GM23338 (cell line): ENCODE results near the gene ITPR2. TPM values are rescaled to one million over a fixed set of nuclear protein-coding genes. Genes with fewer than 3 reads are reported as not detected.

ENCODE experiments used
- ATAC-seq: fragments of 200-7000 bp; cut with Tn5 transposase; 3 replicates; pipeline ENCODE4 v1.9.1; 2020
- DNase-seq: peaks from one replicate; pipeline ENCODE4 v3.0.0-alpha.2; 2015; ENCODE audit warnings: low spot score
- H2AFZ ChIP-seq: fragments of 200-600 bp; sonication (generic); 2 replicates; pipeline ENCODE4 v1.8.0; 2016; ENCODE audit warnings: antibody characterized with exemption, mild to moderate bottlenecking, moderate library complexity
- H3F3A ChIP-seq: fragments of 200-600 bp; sonication (generic); replicated peaks from 2 replicates; pipeline ENCODE4 v1.8.0; 2017; ENCODE audit warnings: antibody characterized with exemption, mixed run types, low read depth
- H3K27ac ChIP-seq: fragments of 200-600 bp; sonication (generic); 2 replicates; pipeline ENCODE4 v1.6.1; 2016; ENCODE audit warnings: low read depth
- H3K27me3 ChIP-seq: fragments of 200-600 bp; sonication (generic); 2 replicates; pipeline ENCODE4 v1.8.0; 2016; ENCODE audit warnings: mild to moderate bottlenecking, mixed run types, moderate library complexity; ENCODE audit not compliant: insufficient read depth
- H3K36me3 ChIP-seq: fragments of 200-600 bp; sonication (generic); 2 replicates; pipeline ENCODE4 v1.8.0; 2016; ENCODE audit warnings: mild to moderate bottlenecking; ENCODE audit not compliant: insufficient read depth
- H3K4me1 ChIP-seq: fragments of 200-600 bp; sonication (generic); 2 replicates; pipeline ENCODE4 v1.8.0; 2016; ENCODE audit warnings: mild to moderate bottlenecking, moderate library complexity; ENCODE audit not compliant: insufficient read depth
- H3K4me2 ChIP-seq: fragments of 200-600 bp; sonication (generic); 2 replicates; pipeline ENCODE4 v1.7.1; 2017; ENCODE audit warnings: mixed run types
- H3K4me3 ChIP-seq: fragments of 200-600 bp; sonication (generic); 2 replicates; pipeline ENCODE4 v1.6.1; 2016; ENCODE audit warnings: mixed run types
- H3K79me2 ChIP-seq: fragments of 200-600 bp; sonication (generic); replicated peaks from 2 replicates; pipeline ENCODE4 v1.8.0; 2017; ENCODE audit warnings: mild to moderate bottlenecking; ENCODE audit not compliant: insufficient read depth
- H3K9me2 ChIP-seq: fragments of 200-600 bp; sonication (generic); 2 replicates; pipeline ENCODE4 v1.8.0; 2017; ENCODE audit not compliant: insufficient read depth
- H4K20me1 ChIP-seq: fragments of 200-600 bp; sonication (generic); replicated peaks from 2 replicates; pipeline ENCODE4 v1.8.0; 2017; ENCODE audit warnings: mild to moderate bottlenecking; ENCODE audit not compliant: insufficient read depth
- H3K27ac Mint-ChIP-seq: 2 replicates; pipeline ENCODE4 v1.8.0; 2020; ENCODE audit warnings: inconsistent platforms, mild to moderate bottlenecking, moderate library complexity, mixed read lengths
- H3K27me3 Mint-ChIP-seq: 3 replicates; pipeline ENCODE4 v1.8.0; 2022; ENCODE audit warnings: low read depth, mild to moderate bottlenecking, moderate library complexity, mixed read lengths, inconsistent platforms; ENCODE audit not compliant: insufficient read depth, poor library complexity
- H3K36me3 Mint-ChIP-seq: 3 replicates; pipeline ENCODE4 v1.8.0; 2021; ENCODE audit warnings: low read depth, mild to moderate bottlenecking, inconsistent platforms, moderate library complexity, mixed read lengths
- H3K4me1 Mint-ChIP-seq: 3 replicates; pipeline ENCODE4 v1.8.0; 2020; ENCODE audit warnings: mild to moderate bottlenecking, inconsistent platforms, mixed read lengths
- H3K4me3 Mint-ChIP-seq: 3 replicates; pipeline ENCODE4 v1.8.0; 2021; ENCODE audit warnings: moderate library complexity, mild to moderate bottlenecking, inconsistent platforms, mixed read lengths
- H3K9me3 Mint-ChIP-seq: 3 replicates; pipeline ENCODE4 v1.8.0; 2020; ENCODE audit warnings: moderate library complexity, mild to moderate bottlenecking, inconsistent platforms, mixed read lengths
- CREB1 ChIP-seq: fragments of 250-450 bp; sonication (Bioruptor Pico); IDR thresholded peaks from 2 replicates; pipeline ENCODE4 v1.5.0; 2020; ENCODE audit warnings: low read depth, mild to moderate bottlenecking, moderate library complexity
- ETS1 ChIP-seq: IDR thresholded peaks from 2 replicates; pipeline ENCODE4 v1.6.1; 2016; ENCODE audit warnings: antibody characterized with exemption
- EZH2 ChIP-seq: fragments of 200-600 bp; sonication (generic); IDR thresholded peaks from one replicate; pipeline ENCODE4 v1.8.0; 2017; ENCODE audit warnings: antibody characterized with exemption, mild to moderate bottlenecking, low read depth; ENCODE audit not compliant: unreplicated experiment
- NANOG ChIP-seq: IDR thresholded peaks from 2 replicates; pipeline ENCODE4 v1.6.1; 2016; ENCODE audit warnings: antibody characterized with exemption, borderline replicate concordance
- POLR2AphosphoS5 ChIP-seq: IDR thresholded peaks from 2 replicates; pipeline ENCODE4 v1.6.1; 2016; ENCODE audit warnings: antibody characterized with exemption, low read depth
- STAT1 ChIP-seq: IDR thresholded peaks from one replicate; pipeline ENCODE4 v1.6.1; 2016; ENCODE audit warnings: antibody characterized with exemption; ENCODE audit not compliant: unreplicated experiment
- ZNF331 ChIP-seq: fragments of 250-450 bp; sonication (Bioruptor Pico); IDR thresholded peaks from 2 replicates; pipeline ENCODE4 v1.5.0; 2020; ENCODE audit warnings: low read depth, mild to moderate bottlenecking, moderate library complexity
- polyA plus RNA-seq: library from polyadenylated mRNA; unstranded; fragments of >200 nt; fragmentation: Nextera tagmentation; extraction: Ambion mirVana; gene quantifications from 2 replicates; pipeline ENCODE4 v1.2.1, GENCODE V29; 2016
- total RNA-seq: library from RNA; depleted of rRNA; stranded (reverse); fragments of >200 nt; shearing (Covaris generic); gene quantifications from 2 replicates; pipeline ENCODE4 v1.2.3, GENCODE V29; 2014
- TF ChIP-seq, protein P1 (sequence below), 2 experiments: fragments of 200-600 bp in 1 of 2; sonication (generic) in 1 of 2; conservative IDR thresholded peaks; 2 replicates each; pipeline versions ENCODE4 v1.5.1 to v1.6.1; 2016 to 2017; ENCODE audit warnings: antibody characterized with exemption in 2 of 2, low read depth in 2 of 2, mild to moderate bottlenecking in 2 of 2, moderate library complexity in 1 of 2
- TF ChIP-seq, protein P2 (sequence below): IDR thresholded peaks from one replicate; pipeline ENCODE4 v1.6.1; 2018; ENCODE audit warnings: antibody characterized with exemption; ENCODE audit not compliant: unreplicated experiment
- TF ChIP-seq, protein P3 (sequence below): fragments of 250-450 bp; sonication (Bioruptor Pico); IDR thresholded peaks from 2 replicates; pipeline ENCODE4 v1.5.0; 2020; ENCODE audit warnings: mild to moderate bottlenecking, moderate library complexity

Gene ITPR2
- total and polyA plus RNA-seq, 2 experiments from 2014 or later, result 44.5 to 65.2 TPM

GRCh38 chr12:26566186-26566585, 266.8 kb downstream of the ITPR2 start:
- TF ChIP-seq STAT1 (no peak), CREB1 (CRISPR knock-in tag) (no peak), EZH2 (no peak), NANOG (no peak), ETS1 (no peak), ZNF331 (CRISPR knock-in tag) (no peak), POLR2AphosphoS5 (no peak)
- TF ChIP-seq, protein P1, sequence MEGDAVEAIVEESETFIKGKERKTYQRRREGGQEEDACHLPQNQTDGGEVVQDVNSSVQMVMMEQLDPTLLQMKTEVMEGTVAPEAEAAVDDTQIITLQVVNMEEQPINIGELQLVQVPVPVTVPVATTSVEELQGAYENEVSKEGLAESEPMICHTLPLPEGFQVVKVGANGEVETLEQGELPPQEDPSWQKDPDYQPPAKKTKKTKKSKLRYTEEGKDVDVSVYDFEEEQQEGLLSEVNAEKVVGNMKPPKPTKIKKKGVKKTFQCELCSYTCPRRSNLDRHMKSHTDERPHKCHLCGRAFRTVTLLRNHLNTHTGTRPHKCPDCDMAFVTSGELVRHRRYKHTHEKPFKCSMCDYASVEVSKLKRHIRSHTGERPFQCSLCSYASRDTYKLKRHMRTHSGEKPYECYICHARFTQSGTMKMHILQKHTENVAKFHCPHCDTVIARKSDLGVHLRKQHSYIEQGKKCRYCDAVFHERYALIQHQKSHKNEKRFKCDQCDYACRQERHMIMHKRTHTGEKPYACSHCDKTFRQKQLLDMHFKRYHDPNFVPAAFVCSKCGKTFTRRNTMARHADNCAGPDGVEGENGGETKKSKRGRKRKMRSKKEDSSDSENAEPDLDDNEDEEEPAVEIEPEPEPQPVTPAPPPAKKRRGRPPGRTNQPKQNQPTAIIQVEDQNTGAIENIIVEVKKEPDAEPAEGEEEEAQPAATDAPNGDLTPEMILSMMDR (conservative IDR thresholded peaks at IDR 0.05; ENCODE audit: low read depth in 2 of 2), result no peak
- TF ChIP-seq, protein P2, sequence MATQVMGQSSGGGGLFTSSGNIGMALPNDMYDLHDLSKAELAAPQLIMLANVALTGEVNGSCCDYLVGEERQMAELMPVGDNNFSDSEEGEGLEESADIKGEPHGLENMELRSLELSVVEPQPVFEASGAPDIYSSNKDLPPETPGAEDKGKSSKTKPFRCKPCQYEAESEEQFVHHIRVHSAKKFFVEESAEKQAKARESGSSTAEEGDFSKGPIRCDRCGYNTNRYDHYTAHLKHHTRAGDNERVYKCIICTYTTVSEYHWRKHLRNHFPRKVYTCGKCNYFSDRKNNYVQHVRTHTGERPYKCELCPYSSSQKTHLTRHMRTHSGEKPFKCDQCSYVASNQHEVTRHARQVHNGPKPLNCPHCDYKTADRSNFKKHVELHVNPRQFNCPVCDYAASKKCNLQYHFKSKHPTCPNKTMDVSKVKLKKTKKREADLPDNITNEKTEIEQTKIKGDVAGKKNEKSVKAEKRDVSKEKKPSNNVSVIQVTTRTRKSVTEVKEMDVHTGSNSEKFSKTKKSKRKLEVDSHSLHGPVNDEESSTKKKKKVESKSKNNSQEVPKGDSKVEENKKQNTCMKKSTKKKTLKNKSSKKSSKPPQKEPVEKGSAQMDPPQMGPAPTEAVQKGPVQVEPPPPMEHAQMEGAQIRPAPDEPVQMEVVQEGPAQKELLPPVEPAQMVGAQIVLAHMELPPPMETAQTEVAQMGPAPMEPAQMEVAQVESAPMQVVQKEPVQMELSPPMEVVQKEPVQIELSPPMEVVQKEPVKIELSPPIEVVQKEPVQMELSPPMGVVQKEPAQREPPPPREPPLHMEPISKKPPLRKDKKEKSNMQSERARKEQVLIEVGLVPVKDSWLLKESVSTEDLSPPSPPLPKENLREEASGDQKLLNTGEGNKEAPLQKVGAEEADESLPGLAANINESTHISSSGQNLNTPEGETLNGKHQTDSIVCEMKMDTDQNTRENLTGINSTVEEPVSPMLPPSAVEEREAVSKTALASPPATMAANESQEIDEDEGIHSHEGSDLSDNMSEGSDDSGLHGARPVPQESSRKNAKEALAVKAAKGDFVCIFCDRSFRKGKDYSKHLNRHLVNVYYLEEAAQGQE, result no peak
- TF ChIP-seq, protein P3, sequence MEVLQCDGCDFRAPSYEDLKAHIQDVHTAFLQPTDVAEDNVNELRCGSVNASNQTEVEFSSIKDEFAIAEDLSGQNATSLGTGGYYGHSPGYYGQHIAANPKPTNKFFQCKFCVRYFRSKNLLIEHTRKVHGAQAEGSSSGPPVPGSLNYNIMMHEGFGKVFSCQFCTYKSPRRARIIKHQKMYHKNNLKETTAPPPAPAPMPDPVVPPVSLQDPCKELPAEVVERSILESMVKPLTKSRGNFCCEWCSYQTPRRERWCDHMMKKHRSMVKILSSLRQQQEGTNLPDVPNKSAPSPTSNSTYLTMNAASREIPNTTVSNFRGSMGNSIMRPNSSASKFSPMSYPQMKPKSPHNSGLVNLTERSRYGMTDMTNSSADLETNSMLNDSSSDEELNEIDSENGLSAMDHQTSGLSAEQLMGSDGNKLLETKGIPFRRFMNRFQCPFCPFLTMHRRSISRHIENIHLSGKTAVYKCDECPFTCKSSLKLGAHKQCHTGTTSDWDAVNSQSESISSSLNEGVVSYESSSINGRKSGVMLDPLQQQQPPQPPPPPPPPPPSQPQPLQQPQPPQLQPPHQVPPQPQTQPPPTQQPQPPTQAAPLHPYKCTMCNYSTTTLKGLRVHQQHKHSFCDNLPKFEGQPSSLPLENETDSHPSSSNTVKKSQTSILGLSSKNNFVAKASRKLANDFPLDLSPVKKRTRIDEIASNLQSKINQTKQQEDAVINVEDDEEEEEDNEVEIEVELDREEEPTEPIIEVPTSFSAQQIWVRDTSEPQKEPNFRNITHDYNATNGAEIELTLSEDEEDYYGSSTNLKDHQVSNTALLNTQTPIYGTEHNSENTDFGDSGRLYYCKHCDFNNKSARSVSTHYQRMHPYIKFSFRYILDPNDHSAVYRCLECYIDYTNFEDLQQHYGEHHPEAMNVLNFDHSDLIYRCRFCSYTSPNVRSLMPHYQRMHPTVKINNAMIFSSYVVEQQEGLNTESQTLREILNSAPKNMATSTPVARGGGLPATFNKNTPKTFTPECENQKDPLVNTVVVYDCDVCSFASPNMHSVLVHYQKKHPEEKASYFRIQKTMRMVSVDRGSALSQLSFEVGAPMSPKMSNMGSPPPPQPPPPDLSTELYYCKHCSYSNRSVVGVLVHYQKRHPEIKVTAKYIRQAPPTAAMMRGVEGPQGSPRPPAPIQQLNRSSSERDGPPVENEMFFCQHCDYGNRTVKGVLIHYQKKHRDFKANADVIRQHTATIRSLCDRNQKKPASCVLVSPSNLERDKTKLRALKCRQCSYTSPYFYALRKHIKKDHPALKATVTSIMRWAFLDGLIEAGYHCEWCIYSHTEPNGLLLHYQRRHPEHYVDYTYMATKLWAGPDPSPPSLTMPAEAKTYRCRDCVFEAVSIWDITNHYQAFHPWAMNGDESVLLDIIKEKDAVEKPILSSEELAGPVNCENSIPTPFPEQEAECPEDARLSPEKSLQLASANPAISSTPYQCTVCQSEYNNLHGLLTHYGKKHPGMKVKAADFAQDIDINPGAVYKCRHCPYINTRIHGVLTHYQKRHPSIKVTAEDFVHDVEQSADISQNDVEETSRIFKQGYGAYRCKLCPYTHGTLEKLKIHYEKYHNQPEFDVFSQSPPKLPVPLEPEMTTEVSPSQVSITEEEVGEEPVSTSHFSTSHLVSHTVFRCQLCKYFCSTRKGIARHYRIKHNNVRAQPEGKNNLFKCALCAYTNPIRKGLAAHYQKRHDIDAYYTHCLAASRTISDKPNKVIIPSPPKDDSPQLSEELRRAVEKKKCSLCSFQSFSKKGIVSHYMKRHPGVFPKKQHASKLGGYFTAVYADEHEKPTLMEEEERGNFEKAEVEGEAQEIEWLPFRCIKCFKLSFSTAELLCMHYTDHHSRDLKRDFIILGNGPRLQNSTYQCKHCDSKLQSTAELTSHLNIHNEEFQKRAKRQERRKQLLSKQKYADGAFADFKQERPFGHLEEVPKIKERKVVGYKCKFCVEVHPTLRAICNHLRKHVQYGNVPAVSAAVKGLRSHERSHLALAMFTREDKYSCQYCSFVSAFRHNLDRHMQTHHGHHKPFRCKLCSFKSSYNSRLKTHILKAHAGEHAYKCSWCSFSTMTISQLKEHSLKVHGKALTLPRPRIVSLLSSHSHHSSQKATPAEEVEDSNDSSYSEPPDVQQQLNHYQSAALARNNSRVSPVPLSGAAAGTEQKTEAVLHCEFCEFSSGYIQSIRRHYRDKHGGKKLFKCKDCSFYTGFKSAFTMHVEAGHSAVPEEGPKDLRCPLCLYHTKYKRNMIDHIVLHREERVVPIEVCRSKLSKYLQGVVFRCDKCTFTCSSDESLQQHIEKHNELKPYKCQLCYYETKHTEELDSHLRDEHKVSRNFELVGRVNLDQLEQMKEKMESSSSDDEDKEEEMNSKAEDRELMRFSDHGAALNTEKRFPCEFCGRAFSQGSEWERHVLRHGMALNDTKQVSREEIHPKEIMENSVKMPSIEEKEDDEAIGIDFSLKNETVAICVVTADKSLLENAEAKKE (CRISPR knock-in tag), result no peak
- no peak overlapping the region for H2AFZ ChIP-seq

More at GRCh38 chr12:26566186-26566585, 266.8 kb downstream of the ITPR2 start:
- no peak overlapping the region for H3K4me3 ChIP-seq
- 0 out of 2 replicates have a peak, but pooled peaks cover 2% of the 10 kb centered on the region for H3K9me2 ChIP-seq
- H3K4me2 ChIP-seq, result no peak overlapping the region
- H3K36me3 ChIP-seq, result peaks cover 7% of the 10 kb centered on the region; the same call in 1 of the 2 replicates
- ATAC-seq (no peak), DNase-seq (no peak)
- Mint-ChIP-seq H3K4me3 (no peak overlapping the region), H3K9me3 (no peaks in the 10 kb centered on the region), H3K4me1 (no peaks in the 10 kb centered on the region; the same call in 1 of the 3 replicates), H3K36me3 (peaks cover 3% of the 10 kb centered on the region; the same call in 2 of the 3 replicates), H3K27me3 (peaks cover 1% of the 10 kb centered on the region), H3K27ac (no peak overlapping the region)
- no peaks in the 10 kb centered on the region for H3K27me3 ChIP-seq
- no peaks in the 10 kb centered on the region for H4K20me1 ChIP-seq
- no peaks in the 10 kb centered on the region for H3K4me1 ChIP-seq
- no peaks in the 10 kb centered on the region for H3F3A ChIP-seq
- H3K79me2 ChIP-seq, result no peaks in the 10 kb centered on the region
- no peak overlapping the region for H3K27ac ChIP-seq
